Thymus (tissue), 11 donors: ENCODE data around the gene UBE2I. TPM values are rescaled to one million over a fixed set of nuclear protein-coding genes. Genes with fewer than 3 reads are reported as not detected.

Experiments
- DNase-seq, 9 donors: peaks; one replicate each; pipeline ENCODE4 v3.0.0-alpha.2; 2013; ENCODE audit warnings: low spot score in 9 of 9, low read depth in 6 of 9, missing footprints in 1 of 9
- H3K27ac ChIP-seq, 2 donors: one replicate each; pipeline ENCODE4 v1.5.1; 2013; ENCODE audit warnings: control low read depth in 1 of 2, low read depth in 1 of 2, low read length in 1 of 2, mild to moderate bottlenecking in 1 of 2, moderate library complexity in 1 of 2
- H3K27me3 ChIP-seq, 2 donors: one replicate each; pipeline ENCODE4 v1.5.1; 2013; ENCODE audit warnings: low read length in 1 of 2; ENCODE audit not compliant: control insufficient read depth in 2 of 2, insufficient read depth in 1 of 2
- H3K36me3 ChIP-seq, 2 donors: one replicate each; pipeline ENCODE4 v1.5.1; 2013; ENCODE audit warnings: low read length in 1 of 2, mild to moderate bottlenecking in 1 of 2, moderate library complexity in 1 of 2; ENCODE audit not compliant: control insufficient read depth in 2 of 2, insufficient read depth in 2 of 2
- H3K4me1 ChIP-seq, 2 donors: one replicate each; pipeline ENCODE4 v1.5.1; 2013; ENCODE audit warnings: low read length in 2 of 2; ENCODE audit not compliant: control insufficient read depth in 2 of 2, insufficient read depth in 2 of 2
- H3K4me3 ChIP-seq, 2 donors: one replicate each; pipeline ENCODE4 v1.5.1; 2013; ENCODE audit warnings: low read length in 2 of 2, control low read depth in 1 of 2, mild to moderate bottlenecking in 1 of 2
- H3K9me3 ChIP-seq, 2 donors: one replicate each; pipeline ENCODE4 v1.5.1; 2013; ENCODE audit warnings: low read length in 1 of 2, mild to moderate bottlenecking in 1 of 2; ENCODE audit not compliant: control insufficient read depth in 2 of 2, insufficient read depth in 1 of 2
- WGBS: extraction: QIAGEN DNeasy Blood & Tissue Kit; methylation state at CpG from one replicate; pipeline ENCODE4 v1.1.7; 2013; 5-methylcytosine and 5-hydroxymethylcytosine counted together
- polyA plus RNA-seq: library from polyadenylated mRNA; stranded (reverse); fragments of 200-250 nt; gene quantifications from one replicate; pipeline ENCODE4 v1.2.3, GENCODE V29; 2013
- total RNA-seq: library from RNA; stranded (reverse); fragments of 120-200 nt; gene quantifications from one replicate; pipeline ENCODE4 v1.2.4, GENCODE V29; 2013
- donor health status: healthy.

The UBE2I gene
- total and polyA plus RNA-seq, 2 donors, result 58.5 to 105 TPM

DNA sequence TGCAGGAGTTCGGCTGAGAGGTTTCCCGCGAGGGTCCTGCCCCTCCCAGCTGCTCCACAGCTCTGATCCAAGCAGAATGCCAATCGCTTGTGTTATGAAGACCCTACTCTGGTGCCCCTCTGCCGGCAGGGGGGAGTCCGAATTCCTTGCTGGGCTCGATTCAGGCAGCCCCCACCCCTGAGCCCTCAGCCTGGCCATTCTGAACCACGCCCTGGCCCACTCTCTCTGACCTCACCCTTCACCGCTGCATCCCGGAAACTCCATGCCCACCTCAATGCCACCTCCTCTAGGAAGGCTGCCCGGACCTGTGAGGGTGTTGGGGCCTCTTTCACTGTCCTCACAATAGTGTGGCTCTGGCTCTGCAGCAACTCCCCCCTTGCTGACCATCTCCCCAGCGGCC, 7.9 kb upstream of the UBE2I start:
- DNase-seq, result no peak
- no peak overlapping the region for H3K27ac ChIP-seq
- H3K9me3 ChIP-seq, result no peaks in the 10 kb centered on the region
- WGBS, result 93% methylated on average over 12 of the region's 12 CpGs
- peaks cover 0 to 28% of the 10 kb centered on the region in 2 donors for H3K27me3 ChIP-seq
- no peaks in the 10 kb centered on the region for H3K36me3 ChIP-seq
- no peak overlapping the region for H3K4me3 ChIP-seq
- peaks cover 3 to 48% of the 10 kb centered on the region in 2 donors for H3K4me1 ChIP-seq

DNA sequence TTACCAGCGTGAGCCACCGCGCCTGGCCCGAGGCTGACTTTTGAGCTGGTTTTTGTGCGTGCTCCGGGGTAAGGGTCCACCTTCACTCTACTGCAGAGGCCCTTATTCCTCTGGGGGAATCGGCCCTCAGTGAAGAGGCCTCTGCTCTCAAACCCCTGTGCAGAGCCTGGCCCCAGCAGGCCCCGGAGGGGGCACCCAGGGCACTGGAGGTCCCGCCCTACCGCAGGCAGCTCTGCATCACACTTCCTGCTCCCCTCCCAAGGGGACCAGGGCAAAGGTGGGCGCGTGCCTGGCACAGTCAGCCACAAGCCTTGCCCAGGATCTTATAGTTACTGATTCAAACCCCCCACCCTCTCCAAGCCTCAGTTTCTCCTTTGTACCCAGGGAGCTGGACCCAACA, 3.6 kb upstream of the UBE2I start:
- peak overlapping the region; percentile 62 to 77 for H3K27ac ChIP-seq

DNA sequence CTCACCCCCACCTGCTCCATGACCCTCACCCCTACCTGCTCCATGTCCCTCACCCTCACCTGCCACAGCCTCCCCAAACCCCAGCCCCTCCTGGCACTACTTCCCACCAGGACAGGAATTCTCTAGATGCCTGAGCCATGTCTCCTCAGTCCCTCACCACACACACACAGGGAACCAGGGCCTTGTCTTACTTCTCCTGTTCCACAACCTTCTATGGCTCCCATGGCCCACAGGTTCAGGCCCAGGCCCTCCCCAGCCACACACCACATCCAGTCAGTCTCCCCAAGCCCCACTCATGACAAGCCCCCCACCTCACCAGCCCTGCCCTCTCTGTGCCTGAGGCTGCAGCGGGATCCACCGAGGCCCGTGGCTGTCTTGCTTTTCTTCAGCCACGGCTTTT, 3.1 kb upstream of the UBE2I start:
- peaks cover 7 to 39% of the 10 kb centered on the region in 2 donors for H3K4me1 ChIP-seq
- no peaks in the 10 kb centered on the region for H3K9me3 ChIP-seq
- DNase-seq, result no peak
- H3K27ac ChIP-seq, result peak overlapping the region; percentile 53 to 77
- WGBS, result 74% methylated on average over 4 of the region's 4 CpGs
- H3K4me3 ChIP-seq, result no peak overlapping the region
- peaks cover 0 to 5% of the 10 kb centered on the region in 2 donors for H3K27me3 ChIP-seq
- H3K36me3 ChIP-seq, result no peaks in the 10 kb centered on the region

More for the DNA sequence above, 3.6 kb upstream of the UBE2I start:
- WGBS, result 67% methylated on average over 12 of the region's 12 CpGs
- peak in 3 of 9 donors; percentile 36 to 54 (median 42) for DNase-seq
- Histone ChIP-seq H3K36me3 (no peaks in the 10 kb centered on the region), H3K4me1 (peaks cover 6 to 37% of the 10 kb centered on the region in 2 donors), H3K9me3 (no peaks in the 10 kb centered on the region), H3K27me3 (peaks cover 0 to 10% of the 10 kb centered on the region in 2 donors), H3K4me3 (no peak overlapping the region)

DNA sequence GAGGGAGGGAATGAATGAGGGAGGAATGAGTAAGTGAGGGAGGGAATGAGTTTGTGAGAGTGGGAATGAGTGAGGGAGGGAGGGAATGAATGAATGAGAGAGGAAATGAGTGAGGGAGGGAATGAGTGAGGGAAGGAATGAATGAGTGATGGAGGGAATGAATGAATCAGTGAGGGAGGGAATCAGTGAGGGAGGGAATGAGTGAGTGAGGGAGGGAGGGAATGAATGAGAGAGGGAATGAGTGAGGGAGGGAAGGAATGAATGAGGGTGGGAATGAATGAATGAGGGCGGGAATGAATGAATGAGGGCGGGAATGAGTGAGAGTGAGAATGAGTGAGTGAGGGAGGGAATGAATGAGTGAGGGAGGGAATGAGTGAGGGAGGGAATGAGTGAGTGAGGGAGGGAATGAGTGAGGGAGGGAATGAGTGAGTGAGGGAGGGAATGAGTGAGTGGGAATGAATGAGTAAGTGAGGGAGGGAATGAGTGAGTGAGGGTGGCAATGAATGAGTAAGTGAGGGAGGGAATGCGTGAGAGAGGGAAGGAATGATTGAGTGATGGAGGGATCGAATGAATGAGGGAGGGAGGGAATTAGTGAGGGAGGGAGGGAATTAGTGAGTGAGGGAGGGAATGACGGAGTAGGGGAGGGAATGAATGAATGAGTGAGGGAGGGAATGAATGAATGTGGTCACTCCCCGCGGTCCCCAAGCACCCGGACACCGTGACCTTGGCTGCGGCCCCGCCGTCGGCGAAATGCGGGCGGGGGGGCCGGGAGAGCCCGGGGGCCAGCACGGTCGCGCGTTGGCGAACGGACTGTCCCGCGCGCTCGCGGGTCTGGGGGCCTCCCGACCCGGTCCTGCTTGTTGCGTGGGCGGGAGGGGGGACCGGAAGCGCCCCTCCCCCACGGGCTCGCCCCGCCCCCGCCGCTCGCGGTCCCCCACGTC, 1.1 kb upstream of the UBE2I start:
- Histone ChIP-seq H3K4me3 (peak overlapping the region; percentile 37 to 93), H3K36me3 (peaks cover 13 to 15% of the 10 kb centered on the region in 2 donors), H3K4me1 (peaks cover 19 to 52% of the 10 kb centered on the region in 2 donors), H3K9me3 (no peaks in the 10 kb centered on the region), H3K27me3 (no peaks in the 10 kb centered on the region), H3K27ac (peak overlapping the region; percentile 64 to 86)
- WGBS, result 5% methylated on average over 42 of the region's 43 CpGs
- no peak for DNase-seq

DNA sequence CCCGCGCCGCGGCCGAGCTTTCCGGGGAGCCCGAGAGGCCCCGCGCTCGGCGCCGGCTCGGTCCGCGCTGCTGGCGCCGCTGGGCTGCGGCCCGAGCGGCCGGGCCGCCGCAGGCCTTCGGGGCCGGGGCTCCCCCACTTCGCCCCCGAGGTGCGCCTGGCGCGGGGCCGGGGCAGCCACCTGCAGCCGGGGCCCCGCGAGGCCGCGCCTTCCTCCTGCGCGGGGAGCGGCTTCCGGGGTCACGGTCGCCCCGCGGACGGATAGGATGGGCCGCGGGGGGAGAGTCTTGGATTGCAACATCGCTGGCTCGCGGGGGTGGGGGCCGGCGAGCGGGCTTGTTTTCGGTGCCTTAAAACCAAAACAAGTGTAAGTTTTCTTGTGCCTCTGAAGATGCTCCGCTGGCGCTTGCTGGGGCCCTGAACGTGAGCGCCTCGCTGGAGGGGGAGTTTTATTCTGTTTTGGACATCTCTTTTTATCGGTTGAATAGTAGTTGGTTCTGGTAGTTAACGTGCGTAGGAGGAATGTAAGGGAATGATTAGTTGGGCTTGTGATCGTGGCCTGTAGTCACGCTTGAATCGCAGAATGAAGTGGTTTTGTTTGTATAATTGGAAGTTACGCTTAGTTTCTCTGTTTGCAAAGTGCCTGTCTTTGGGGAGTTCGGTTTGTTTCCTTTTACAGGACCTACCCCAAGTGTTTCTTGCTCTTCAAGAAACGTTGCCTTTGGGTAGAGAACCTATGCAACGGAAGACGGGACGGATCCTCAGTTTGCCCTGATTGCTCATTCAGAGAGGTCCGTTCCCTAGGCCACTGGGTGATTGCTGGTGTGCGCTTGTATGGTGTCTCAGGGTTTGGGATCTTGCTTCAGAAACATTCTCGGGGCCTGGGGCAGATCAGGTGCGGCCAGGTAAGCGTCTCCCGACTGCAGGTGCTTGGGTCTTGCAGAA, 724 bp downstream of the UBE2I start:
- Histone ChIP-seq H3K4me3 (peak overlapping the region; percentile 75 to 93), H3K4me1 (peaks cover 19 to 36% of the 10 kb centered on the region in 2 donors), H3K36me3 (peaks cover 30 to 33% of the 10 kb centered on the region in 2 donors), H3K27ac (peak overlapping the region; percentile 56 to 98), H3K27me3 (no peaks in the 10 kb centered on the region), H3K9me3 (no peaks in the 10 kb centered on the region)
- DNase-seq, result peak in 3 of 9 donors; percentile 41 to 65 (median 51)
- under 1% methylated on average over 77 of the region's 77 CpGs for WGBS

DNA sequence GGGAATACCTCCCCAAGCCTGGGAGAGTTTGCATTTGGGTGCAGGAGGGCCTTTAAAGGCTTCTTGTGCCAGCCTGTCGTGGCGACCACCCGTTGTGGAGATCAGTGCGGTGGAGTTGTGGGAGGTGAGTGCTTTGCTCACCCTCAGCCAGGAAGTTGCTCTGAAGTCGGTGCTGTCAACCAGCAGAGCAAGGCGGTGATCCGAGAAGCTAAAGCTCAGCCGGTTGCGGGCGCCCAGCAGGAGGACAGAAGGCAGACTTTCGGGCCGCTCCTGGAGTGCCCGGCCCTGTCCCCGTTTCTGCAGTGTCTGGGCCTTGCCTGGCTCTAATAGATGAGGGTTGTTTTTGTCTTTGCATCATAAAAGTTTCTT, 1.4 kb downstream of the UBE2I start:
- H3K4me3 ChIP-seq, result peak overlapping the region; percentile 75 to 93
- 2% methylated on average over 14 of the region's 14 CpGs for WGBS
- H3K9me3 ChIP-seq, result no peaks in the 10 kb centered on the region
- peaks cover 17 to 29% of the 10 kb centered on the region in 2 donors for H3K4me1 ChIP-seq
- DNase-seq, result peak in 2 of 9 donors; percentile 41 to 49
- H3K36me3 ChIP-seq, result peaks cover 37 to 40% of the 10 kb centered on the region in 2 donors
- no peaks in the 10 kb centered on the region for H3K27me3 ChIP-seq
- peak overlapping the region in 1 of 2 donors; percentile 56 for H3K27ac ChIP-seq

DNA sequence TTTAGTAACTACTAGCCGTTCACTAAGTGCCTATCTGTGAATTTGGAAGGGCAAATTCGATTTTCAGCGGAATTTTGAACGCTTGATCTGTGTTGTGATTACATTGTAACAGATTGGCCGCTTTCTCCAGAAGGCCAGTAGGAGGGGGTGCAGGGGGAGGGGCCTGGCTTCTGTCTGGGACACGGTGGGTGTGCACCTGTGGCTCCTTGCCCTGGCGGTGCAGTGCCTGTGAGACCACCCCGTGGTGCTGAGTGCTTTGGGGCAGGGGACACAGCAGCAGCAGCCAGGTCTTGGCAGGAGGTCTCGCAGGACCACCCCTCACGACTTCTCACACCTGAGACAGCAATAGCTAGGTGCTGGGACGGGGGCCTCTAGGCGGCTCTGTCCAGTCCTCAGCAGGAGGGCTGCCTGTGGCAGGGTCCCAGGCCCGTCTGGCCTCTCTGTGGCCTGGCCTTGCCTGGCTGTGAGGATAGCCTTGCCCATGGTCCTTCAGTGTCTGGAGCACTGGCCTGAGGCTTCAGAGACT, 1.8 kb downstream of the UBE2I start:
- peak overlapping the region; percentile 75 to 93 for H3K4me3 ChIP-seq
- no peak for DNase-seq
- H3K9me3 ChIP-seq, result no peaks in the 10 kb centered on the region
- no peaks in the 10 kb centered on the region for H3K27me3 ChIP-seq
- WGBS, result 35% methylated on average over 13 of the region's 13 CpGs
- H3K36me3 ChIP-seq, result peaks cover 42 to 44% of the 10 kb centered on the region in 2 donors
- peaks cover 16 to 25% of the 10 kb centered on the region in 2 donors for H3K4me1 ChIP-seq
- peak overlapping the region in 1 of 2 donors; percentile 31 for H3K27ac ChIP-seq

DNA sequence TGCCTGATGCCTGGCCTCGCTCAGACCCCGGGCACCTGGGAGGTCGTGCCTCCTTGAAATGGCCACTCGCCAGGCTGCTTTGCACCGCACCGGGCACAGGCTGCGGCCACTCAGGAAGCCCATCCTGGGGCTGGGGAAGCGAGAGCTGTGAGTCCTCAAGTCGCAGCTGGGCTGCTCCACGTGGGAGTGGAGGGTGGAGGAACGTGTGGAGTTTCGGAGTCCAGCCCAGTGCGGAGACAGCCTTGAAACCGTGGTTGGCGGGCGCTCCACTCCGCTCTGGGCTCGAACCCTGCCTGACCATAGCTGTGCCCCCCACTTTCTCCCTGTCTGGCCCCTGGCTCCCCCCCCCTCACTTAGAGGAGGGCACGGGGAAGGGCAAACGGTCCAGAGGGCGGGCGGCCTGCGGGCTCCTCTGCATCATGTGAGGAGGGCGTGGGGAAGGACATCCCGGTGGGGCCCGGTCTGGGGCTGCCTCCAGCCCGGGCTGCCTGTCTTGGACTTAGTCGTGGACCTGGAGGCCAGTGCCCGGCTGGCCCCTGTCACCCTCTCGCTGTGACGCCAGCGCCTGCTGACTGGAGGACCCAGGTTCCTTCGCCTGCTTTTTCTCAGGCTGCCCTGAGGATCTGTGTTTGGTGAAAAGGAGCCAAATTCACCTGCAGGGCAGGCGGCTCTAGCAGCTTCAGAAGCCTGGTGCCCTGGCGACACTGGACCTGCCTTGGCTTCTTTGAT, 2.5 kb downstream of the UBE2I start:
- Histone ChIP-seq H3K4me3 (peak overlapping the region; percentile 75 to 93), H3K9me3 (no peaks in the 10 kb centered on the region), H3K4me1 (peaks cover 16 to 20% of the 10 kb centered on the region in 2 donors), H3K27ac (no peak overlapping the region), H3K36me3 (peaks cover 48 to 51% of the 10 kb centered on the region in 2 donors), H3K27me3 (no peaks in the 10 kb centered on the region)
- no peak for DNase-seq
- WGBS, result 73% methylated on average over 35 of the region's 35 CpGs
